Neural cell (in vitro differentiated cells): ENCODE measurements around the gene NTPCR. TPM values are rescaled to one million over a fixed set of nuclear protein-coding genes. Genes with fewer than 3 reads are reported as not detected.

ENCODE experiments used
- H2AFZ ChIP-seq: fragments of 200-600, 300-800 bp; sonication (generic), shearing (Covaris generic); 2 replicates; pipeline ENCODE4 v1.6.0; 2014; ENCODE audit warnings: low read depth, mild to moderate bottlenecking, antibody characterized with exemption, low read length, moderate library complexity
- H3F3A ChIP-seq: fragments of 200-600 bp; shearing (Covaris generic); 2 replicates; pipeline ENCODE4 v1.6.1; 2016; ENCODE audit warnings: mild to moderate bottlenecking, moderate library complexity, mixed read lengths, antibody characterized with exemption, low read length; ENCODE audit not compliant: insufficient read depth, poor library complexity, severe bottlenecking
- H3K27ac ChIP-seq: fragments of 200-600, 300-800 bp; sonication (generic), shearing (Covaris generic); 2 replicates; pipeline ENCODE4 v1.5.1; 2014; ENCODE audit warnings: mild to moderate bottlenecking, low read length, moderate library complexity
- H3K27me3 ChIP-seq: fragments of 300-800, 200-600 bp; sonication (generic), shearing (Covaris generic); 2 replicates; pipeline ENCODE4 v1.6.0; 2014; ENCODE audit warnings: mild to moderate bottlenecking, low read depth, low read length, moderate library complexity; ENCODE audit not compliant: insufficient read depth
- H3K36me3 ChIP-seq: fragments of 300-800, 200-600 bp; sonication (generic), shearing (Covaris generic); 2 replicates; pipeline ENCODE4 v1.5.1; 2014; ENCODE audit warnings: mild to moderate bottlenecking, antibody characterized with exemption, low read length, moderate library complexity; ENCODE audit not compliant: insufficient read depth
- H3K4me2 ChIP-seq: fragments of 300-800, 200-600 bp; sonication (generic), shearing (Covaris generic); 2 replicates; pipeline ENCODE4 v1.6.0; 2014; ENCODE audit warnings: mild to moderate bottlenecking, low read length
- H3K4me3 ChIP-seq: fragments of 300-800, 200-600 bp; sonication (generic), shearing (Covaris generic); 2 replicates; pipeline ENCODE4 v1.5.1; 2014; ENCODE audit warnings: mild to moderate bottlenecking, low read length, moderate library complexity
- H3K79me2 ChIP-seq: fragments of 200-600 bp; shearing (Covaris generic); replicated peaks from 2 replicates; pipeline ENCODE4 v1.6.0; 2014; ENCODE audit warnings: mild to moderate bottlenecking, low read length, moderate library complexity; ENCODE audit not compliant: insufficient read depth
- H3K9ac ChIP-seq: fragments of 300-800, 200-600 bp; sonication (generic), shearing (Covaris generic); 2 replicates; pipeline ENCODE4 v1.6.1; 2016; ENCODE audit warnings: mild to moderate bottlenecking, low read length, mixed read lengths
- H3K9me2 ChIP-seq: fragments of 200-600 bp; shearing (Covaris generic); 2 replicates; pipeline ENCODE4 v1.6.1; 2016; ENCODE audit warnings: mild to moderate bottlenecking, low read length, mixed read lengths; ENCODE audit not compliant: insufficient read depth
- H3K9me3 ChIP-seq: fragments of 200-600, 300-800 bp; sonication (generic), shearing (Covaris generic); 2 replicates; pipeline ENCODE4 v1.6.1; 2016; ENCODE audit warnings: mild to moderate bottlenecking, mixed run types, low read length, moderate library complexity, mixed read lengths
- H4K20me1 ChIP-seq: fragments of 200-600 bp; shearing (Covaris generic); 2 replicates; pipeline ENCODE4 v1.6.1; 2016; ENCODE audit warnings: mild to moderate bottlenecking, mixed run types; ENCODE audit not compliant: insufficient read depth
- EP300 ChIP-seq: fragments of 450-650 bp; conservative IDR thresholded peaks from 2 replicates; pipeline ENCODE4 v1.6.1; 2014; ENCODE audit warnings: antibody characterized with exemption, mild to moderate bottlenecking, moderate library complexity; ENCODE audit not compliant: poor library complexity, severe bottlenecking
- EZH2 ChIP-seq: fragments of 200-600, 300-800 bp; shearing (Covaris generic), sonication (generic); IDR thresholded peaks from 2 replicates; pipeline ENCODE4 v1.6.1; 2014; ENCODE audit warnings: antibody characterized with exemption, low read length, borderline replicate concordance, mild to moderate bottlenecking; ENCODE audit not compliant: insufficient read depth, poor library complexity, severe bottlenecking
- MXI1 ChIP-seq: fragments of 450-650 bp; conservative IDR thresholded peaks from 2 replicates; pipeline ENCODE4 v1.6.1; 2014; ENCODE audit warnings: antibody characterized with exemption, mild to moderate bottlenecking; ENCODE audit not compliant: poor library complexity, severe bottlenecking
- POLR2AphosphoS5 ChIP-seq: IDR thresholded peaks from 2 replicates; pipeline ENCODE4 v1.6.1; 2012
- RAD21 ChIP-seq: fragments of 450-650 bp; conservative IDR thresholded peaks from 2 replicates; pipeline ENCODE4 v1.6.1; 2014; ENCODE audit warnings: antibody characterized with exemption, mild to moderate bottlenecking, moderate library complexity
- SMC3 ChIP-seq: fragments of 450-650 bp; conservative IDR thresholded peaks from 2 replicates; pipeline ENCODE4 v1.6.1; 2014; ENCODE audit warnings: antibody characterized with exemption, mild to moderate bottlenecking, moderate library complexity; ENCODE audit not compliant: poor library complexity
- TAF1 ChIP-seq: IDR thresholded peaks from 2 replicates; pipeline ENCODE4 v1.6.1; 2012; ENCODE audit warnings: low read depth
- polyA plus RNA-seq: library from polyadenylated mRNA; depleted of rRNA; stranded (reverse); fragments of >200 nt; gene quantifications from 2 replicates; pipeline ENCODE4 v1.2.3, GENCODE V29; 2014
- TF ChIP-seq, protein P1 (sequence below): fragments of 450-650 bp; IDR thresholded peaks from 2 replicates; pipeline ENCODE4 v1.5.1; 2014; ENCODE audit warnings: antibody characterized with exemption, mild to moderate bottlenecking, moderate library complexity; ENCODE audit not compliant: poor library complexity, severe bottlenecking
- TF ChIP-seq, protein P2 (sequence below): IDR thresholded peaks from 2 replicates; pipeline ENCODE4 v1.6.1; 2012; ENCODE audit warnings: borderline replicate concordance

Gene NTPCR
- polyA plus RNA-seq, 1 donor from 2014 or later, result 36.7 TPM

DNA sequence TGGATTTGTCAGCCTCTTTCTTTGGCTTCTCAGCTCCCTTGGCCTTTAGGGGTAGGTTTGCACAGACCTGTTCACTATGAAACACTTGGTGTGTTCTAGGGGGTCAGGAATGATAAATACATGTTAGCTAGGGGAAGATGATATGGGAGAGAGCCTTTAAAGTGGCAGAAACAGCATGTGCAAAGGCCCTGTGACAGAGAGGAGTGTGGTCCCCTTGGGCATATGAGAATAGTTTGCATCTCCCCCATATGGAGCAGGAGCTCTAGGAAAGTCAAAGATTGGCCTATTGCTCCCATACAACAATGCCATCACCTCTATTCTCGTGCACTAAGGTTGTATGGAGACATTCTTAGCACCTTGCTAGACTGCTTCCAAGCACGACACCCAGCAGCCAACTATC lies 10.7 kb upstream of the NTPCR start:
- Histone ChIP-seq H3K27me3 (no peaks in the 10 kb centered on the region), H3K27ac (no peak overlapping the region), H3K36me3 (no peaks in the 10 kb centered on the region), H3K9me2 (no peaks in the 10 kb centered on the region), H3F3A (no peaks in the 10 kb centered on the region), H3K9me3 (no peaks in the 10 kb centered on the region), H4K20me1 (no peaks in the 10 kb centered on the region), H2AFZ (no peak overlapping the region), H3K79me2 (no peaks in the 10 kb centered on the region), H3K4me2 (no peak overlapping the region), H3K4me3 (no peak overlapping the region), H3K9ac (no peak overlapping the region)
- no peak for TF ChIP-seq SMC3
- no peak for TF ChIP-seq POLR2AphosphoS5
- TF ChIP-seq TAF1, result no peak
- no peak for TF ChIP-seq EP300

DNA sequence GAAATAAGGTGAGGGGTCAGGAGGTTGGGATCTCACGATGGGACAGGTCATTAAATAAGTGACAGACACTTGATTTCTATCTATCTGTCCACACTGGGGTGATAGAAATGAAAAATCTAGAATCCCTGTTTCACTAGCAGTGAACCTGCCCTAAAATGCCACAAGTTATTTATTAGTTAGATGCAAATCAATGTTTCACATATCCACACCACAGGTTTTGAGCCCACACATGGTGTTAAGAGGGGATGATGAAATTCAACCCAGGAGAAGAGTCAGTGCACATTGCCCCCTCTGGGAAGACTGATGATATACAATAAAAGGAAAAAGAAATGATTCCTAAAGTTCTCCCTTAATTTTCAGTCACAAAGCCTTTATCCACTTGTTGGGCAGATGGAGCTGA lies 10.1 kb upstream of the NTPCR start:
- no peak overlapping the region for H3K27ac ChIP-seq
- no peaks in the 10 kb centered on the region for H3K36me3 ChIP-seq
- no peaks in the 10 kb centered on the region for H3F3A ChIP-seq
- H3K9me2 ChIP-seq, result no peaks in the 10 kb centered on the region
- H3K4me3 ChIP-seq, result no peak overlapping the region
- H3K4me2 ChIP-seq, result no peak overlapping the region
- no peaks in the 10 kb centered on the region for H3K27me3 ChIP-seq
- no peaks in the 10 kb centered on the region for H3K9me3 ChIP-seq
- H4K20me1 ChIP-seq, result no peaks in the 10 kb centered on the region
- H2AFZ ChIP-seq, result no peak overlapping the region
- no peaks in the 10 kb centered on the region for H3K79me2 ChIP-seq
- TF ChIP-seq RAD21, result no peak
- no peak for TF ChIP-seq POLR2AphosphoS5
- TF ChIP-seq EP300, result no peak
- no peak for TF ChIP-seq TAF1
- TF ChIP-seq SMC3, result no peak
- no peak for TF ChIP-seq EZH2
- no peak for TF ChIP-seq MXI1
- TF ChIP-seq, protein P1, sequence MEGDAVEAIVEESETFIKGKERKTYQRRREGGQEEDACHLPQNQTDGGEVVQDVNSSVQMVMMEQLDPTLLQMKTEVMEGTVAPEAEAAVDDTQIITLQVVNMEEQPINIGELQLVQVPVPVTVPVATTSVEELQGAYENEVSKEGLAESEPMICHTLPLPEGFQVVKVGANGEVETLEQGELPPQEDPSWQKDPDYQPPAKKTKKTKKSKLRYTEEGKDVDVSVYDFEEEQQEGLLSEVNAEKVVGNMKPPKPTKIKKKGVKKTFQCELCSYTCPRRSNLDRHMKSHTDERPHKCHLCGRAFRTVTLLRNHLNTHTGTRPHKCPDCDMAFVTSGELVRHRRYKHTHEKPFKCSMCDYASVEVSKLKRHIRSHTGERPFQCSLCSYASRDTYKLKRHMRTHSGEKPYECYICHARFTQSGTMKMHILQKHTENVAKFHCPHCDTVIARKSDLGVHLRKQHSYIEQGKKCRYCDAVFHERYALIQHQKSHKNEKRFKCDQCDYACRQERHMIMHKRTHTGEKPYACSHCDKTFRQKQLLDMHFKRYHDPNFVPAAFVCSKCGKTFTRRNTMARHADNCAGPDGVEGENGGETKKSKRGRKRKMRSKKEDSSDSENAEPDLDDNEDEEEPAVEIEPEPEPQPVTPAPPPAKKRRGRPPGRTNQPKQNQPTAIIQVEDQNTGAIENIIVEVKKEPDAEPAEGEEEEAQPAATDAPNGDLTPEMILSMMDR, result no peak
- TF ChIP-seq, protein P2, sequence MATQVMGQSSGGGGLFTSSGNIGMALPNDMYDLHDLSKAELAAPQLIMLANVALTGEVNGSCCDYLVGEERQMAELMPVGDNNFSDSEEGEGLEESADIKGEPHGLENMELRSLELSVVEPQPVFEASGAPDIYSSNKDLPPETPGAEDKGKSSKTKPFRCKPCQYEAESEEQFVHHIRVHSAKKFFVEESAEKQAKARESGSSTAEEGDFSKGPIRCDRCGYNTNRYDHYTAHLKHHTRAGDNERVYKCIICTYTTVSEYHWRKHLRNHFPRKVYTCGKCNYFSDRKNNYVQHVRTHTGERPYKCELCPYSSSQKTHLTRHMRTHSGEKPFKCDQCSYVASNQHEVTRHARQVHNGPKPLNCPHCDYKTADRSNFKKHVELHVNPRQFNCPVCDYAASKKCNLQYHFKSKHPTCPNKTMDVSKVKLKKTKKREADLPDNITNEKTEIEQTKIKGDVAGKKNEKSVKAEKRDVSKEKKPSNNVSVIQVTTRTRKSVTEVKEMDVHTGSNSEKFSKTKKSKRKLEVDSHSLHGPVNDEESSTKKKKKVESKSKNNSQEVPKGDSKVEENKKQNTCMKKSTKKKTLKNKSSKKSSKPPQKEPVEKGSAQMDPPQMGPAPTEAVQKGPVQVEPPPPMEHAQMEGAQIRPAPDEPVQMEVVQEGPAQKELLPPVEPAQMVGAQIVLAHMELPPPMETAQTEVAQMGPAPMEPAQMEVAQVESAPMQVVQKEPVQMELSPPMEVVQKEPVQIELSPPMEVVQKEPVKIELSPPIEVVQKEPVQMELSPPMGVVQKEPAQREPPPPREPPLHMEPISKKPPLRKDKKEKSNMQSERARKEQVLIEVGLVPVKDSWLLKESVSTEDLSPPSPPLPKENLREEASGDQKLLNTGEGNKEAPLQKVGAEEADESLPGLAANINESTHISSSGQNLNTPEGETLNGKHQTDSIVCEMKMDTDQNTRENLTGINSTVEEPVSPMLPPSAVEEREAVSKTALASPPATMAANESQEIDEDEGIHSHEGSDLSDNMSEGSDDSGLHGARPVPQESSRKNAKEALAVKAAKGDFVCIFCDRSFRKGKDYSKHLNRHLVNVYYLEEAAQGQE, result no peak
- H3K9ac ChIP-seq, result no peak overlapping the region
